Left cardiac atrium (tissue), 4 donors: ENCODE data around the gene CEACAM3. TPM values are rescaled to one million over a fixed set of nuclear protein-coding genes. Genes with fewer than 3 reads are reported as not detected.
A peak's percentile ranks its signal among the peaks of the same experiment; 100 is the strongest.
"Not testable (repeated sequence)": the region's sequence is repeated elsewhere in the genome, so short reads cannot be mapped to it uniquely, and the experiment has no call there.

Source experiments
- ATAC-seq, 2 donors: fragments of 200-7000 bp; cut with Tn5 transposase; one replicate each; pipeline ENCODE4 v1.9.1; 2020; ENCODE audit warnings: mild to moderate bottlenecking in 2 of 2, moderate library complexity in 2 of 2
- DNase-seq: peaks from one replicate; pipeline ENCODE4 v3.0.0-alpha.2; 2020
- intact Hi-C, 2 donors: fragments of 100-400 bp; cut with DNase I; formaldehyde crosslinking; loops; one replicate each; pipeline versions ENCODE4 v1.14.1 to v1.15.1; 2022 to 2023
- total RNA-seq, 2 donors: library from RNA; stranded (reverse); fragmentation: NEBNext Ultra II Directional; extraction: Animal tissue kit (Norgen Biotek cat#: 25700); gene quantifications; one replicate each; pipeline ENCODE4 v1.2.1, GENCODE V29; 2021
- donor health status: DM: no; HTN: yes; CAD: no.
- donor health status: DM: no; HTN: yes; CAD: no; lungs with severe emphysema.
- donor health status: DM: yes; HTN: yes; CAD: no.
- donor health status: Dilated cardiomyopathy.

The CEACAM3 gene
- total RNA-seq, 2 donors from 2014 or later = 0.29 to 0.60 TPM

GRCh38 chr19:41788518-41788917 lies 7.9 kb upstream of the CEACAM3 start:
- ATAC-seq, DNase-seq, intact Hi-C loops: not testable (repeated sequence)

GRCh38 chr19:41789053-41789452 lies 7.3 kb upstream of the CEACAM3 start:
- intact Hi-C loops, DNase-seq, ATAC-seq: not testable (repeated sequence)

- intact Hi-C loops = no loop called here
- peak; percentile 48 for DNase-seq
- peak in 1 of 2 donors; percentile 31 for ATAC-seq
Observed at GRCh38 chr19:41792513-41793413, 3.6 kb upstream of the CEACAM3 start.

DNA sequence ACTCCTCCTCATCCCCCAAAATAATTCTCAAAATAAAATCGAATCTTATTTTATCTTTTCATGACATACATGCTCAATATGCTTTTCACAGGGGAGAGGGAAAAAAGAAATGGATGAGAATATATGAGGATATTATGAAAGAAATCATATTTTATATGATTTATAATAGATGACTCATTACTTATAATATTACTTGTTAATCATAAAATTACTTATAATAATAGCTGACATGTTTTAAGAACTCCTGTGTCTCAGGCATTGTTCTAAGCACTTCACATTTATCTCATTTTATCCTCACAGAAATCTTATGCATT lies 3.0 kb upstream of the CEACAM3 start:
- intact Hi-C loops = no loop called here
- DNase-seq (no peak), ATAC-seq (no peak)

GRCh38 chr19:41795031-41795461 lies 1.3 kb upstream of the CEACAM3 start:
- intact Hi-C loops = no loop called here
- ATAC-seq = peak in 1 of 2 donors; percentile 73
- peak; percentile 26 for DNase-seq

GRCh38 chr19:41796901-41797300 lies 514 bp downstream of the CEACAM3 start:
- intact Hi-C loops = no loop called here
- DNase-seq (no peak), ATAC-seq (no peak)

DNA sequence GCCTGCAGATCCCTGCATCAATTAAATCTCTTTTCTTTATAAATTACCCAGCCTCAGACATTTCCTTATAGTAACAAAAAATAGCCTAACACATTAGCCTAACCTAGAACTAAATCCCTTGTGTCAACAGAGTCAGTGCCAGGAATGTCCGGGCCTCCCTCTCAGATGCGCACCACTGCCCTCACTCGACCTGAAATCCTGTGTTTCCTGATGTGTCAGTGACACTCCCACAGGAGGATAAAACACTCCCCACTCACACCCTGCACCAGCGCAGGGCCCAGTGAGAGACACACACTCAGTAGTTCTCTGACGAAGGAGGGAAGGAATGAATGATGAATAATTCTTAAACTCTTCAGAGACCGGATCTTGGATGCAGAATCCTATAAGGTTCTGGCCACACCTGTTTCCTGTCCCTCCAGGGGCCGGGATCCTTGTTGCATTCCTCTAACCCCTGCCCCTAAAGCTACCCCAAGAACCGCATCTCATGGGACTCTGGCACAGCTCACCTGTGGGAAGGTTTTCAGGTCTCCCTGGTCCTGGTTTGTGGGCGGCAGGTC lies 3.1 kb downstream of the CEACAM3 start:
- peak in 1 of 2 donors; percentile 79 for ATAC-seq
- intact Hi-C loops = no loop called here
- DNase-seq = no peak

DNA sequence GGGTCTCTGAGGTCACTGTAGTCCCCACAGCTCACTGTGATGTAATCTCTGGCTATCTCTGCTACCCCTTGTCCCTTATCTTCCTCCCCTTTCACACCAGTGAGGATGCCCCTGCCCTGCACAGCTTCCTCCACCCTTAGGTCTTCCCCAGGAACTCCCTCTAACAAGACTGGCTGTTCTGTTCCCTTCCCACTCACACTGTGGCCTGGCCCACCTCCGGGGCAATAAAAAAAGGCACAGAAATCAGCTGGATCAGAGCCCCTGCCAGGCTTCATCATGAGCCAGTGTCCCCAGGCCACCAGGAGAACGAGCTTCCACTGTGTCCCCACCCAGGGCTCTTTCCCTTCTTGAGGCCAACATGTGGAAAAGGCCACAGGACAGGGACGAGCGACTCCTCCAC lies 4.6 kb downstream of the CEACAM3 start:
- intact Hi-C loops = no loop called here
- ATAC-seq = no peak
- no peak for DNase-seq

DNA sequence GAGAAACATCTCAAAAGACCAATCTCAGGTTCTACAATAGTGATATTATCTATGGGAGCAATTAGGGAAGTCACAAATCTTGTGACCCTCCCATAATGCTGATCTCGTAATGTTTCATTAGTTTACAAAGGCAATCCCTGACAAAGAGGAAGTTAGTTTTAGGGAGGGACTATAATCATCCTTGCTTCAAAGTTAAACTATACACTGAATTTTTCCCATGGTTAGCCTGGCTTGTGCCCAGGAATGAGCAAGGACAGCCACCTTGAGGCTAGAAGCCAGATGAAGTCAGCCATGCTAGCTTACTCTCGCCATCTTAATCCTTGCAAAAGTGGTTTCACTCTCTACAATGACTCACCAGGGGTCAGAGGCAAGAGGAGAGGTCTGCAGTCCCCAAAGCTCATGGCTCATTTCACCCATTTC lies 5.4 kb downstream of the CEACAM3 start:
- ATAC-seq (peak; percentile 30 to 50), DNase-seq (no peak)
- intact Hi-C loops = no loop called here

DNA sequence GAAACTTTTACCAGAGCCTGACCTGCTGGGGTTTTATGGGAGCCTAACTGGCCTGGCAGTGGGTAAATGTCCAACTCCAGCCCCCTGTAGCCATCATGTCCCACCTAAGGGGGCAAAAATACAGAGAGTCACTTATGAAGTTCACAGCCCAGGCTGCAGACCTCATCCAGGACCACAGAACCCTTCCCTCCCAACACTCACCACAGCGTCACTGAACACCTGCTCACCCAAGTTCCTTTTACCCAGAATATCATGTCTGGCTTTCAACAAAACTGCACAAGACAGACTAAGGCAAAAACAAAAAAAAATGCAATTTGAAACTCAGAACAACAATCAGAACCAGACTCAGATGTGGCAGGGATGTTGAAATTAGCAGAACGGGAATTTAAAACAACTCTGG lies 6.4 kb downstream of the CEACAM3 start:
- ATAC-seq (no peak), DNase-seq (no peak)
- intact Hi-C loops = no loop called here

DNA sequence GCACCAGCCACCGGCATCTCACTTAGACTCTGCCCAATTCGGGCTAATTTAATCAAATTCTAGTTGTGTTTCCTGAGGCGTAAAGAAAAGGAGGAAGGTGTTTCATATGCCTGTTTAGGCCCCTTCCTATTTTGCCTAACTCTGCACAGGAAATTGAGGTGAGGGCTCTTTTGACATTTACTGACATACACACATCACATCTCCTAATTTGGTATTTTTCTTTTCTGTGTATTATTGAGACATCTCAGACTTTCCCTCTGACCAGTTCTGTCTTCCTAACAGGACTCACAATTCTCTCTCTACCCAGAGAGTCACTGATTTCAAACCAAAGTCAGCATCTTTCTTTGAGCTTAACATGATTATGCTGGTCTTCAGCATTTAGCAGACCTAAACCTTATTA lies 7.9 kb downstream of the CEACAM3 start:
- ATAC-seq = no peak
- DNase-seq = no peak
- intact Hi-C loops = no loop called here

GRCh38 chr19:41807176-41807575 lies 10.8 kb downstream of the CEACAM3 start:
- ATAC-seq = no peak
- no peak for DNase-seq
- intact Hi-C loops = no loop called here

DNA sequence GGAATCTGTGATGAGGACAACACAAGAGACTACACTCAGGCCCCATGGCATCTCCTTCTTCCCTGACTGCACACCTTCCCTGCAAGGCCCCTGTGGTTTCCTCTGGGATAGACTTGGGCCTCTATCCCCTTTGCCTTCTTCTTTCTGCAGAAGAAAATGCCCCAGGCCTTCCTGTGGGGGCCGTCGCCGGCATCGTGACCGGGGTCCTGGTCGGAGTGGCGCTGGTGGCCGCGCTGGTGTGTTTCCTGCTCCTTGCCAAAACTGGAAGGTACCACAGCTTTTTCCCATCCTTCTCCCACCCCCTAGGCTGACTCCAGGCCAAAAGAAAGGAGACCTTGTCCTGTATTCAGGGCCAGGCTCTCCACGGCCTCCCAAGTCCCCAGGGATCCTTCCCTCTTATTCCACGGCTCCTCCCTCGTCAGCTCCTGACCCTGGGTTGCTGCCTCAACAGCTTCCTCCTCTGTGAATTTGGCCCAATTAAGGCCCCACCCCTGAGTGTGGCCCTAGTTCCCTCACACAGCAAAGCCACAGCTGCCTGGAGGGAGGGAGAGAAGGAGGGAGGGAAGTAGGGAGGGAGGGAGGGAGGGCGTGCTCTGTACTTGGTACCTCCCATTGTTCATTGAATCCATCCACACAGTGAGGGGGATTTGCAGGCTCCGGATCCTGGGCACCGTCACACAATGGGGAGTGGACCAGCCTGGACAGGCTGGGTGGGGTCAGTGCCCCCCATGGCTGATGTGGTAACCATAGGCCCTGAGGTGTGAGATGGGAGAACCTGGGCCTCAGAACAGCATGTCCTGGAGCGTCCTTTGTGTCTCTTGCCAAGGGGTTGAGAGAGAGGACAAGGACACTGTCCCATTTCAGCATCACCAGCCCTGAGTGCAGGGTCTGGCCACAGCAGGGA lies 12.5 kb downstream of the CEACAM3 start:
- ATAC-seq = peak in 1 of 2 donors; percentile 68
- peak; percentile 46 for DNase-seq
- intact Hi-C loops = no loop called here

- intact Hi-C loops = no loop called here
- no peak for DNase-seq
- no peak for ATAC-seq
Observed at GRCh38 chr19:41810301-41810700, 13.9 kb downstream of the CEACAM3 start.

- peak; percentile 64 to 65 for ATAC-seq
- no peak for DNase-seq
- intact Hi-C loops = no loop called here
Observed at GRCh38 chr19:41811036-41811435, 14.6 kb downstream of the CEACAM3 start.

DNA sequence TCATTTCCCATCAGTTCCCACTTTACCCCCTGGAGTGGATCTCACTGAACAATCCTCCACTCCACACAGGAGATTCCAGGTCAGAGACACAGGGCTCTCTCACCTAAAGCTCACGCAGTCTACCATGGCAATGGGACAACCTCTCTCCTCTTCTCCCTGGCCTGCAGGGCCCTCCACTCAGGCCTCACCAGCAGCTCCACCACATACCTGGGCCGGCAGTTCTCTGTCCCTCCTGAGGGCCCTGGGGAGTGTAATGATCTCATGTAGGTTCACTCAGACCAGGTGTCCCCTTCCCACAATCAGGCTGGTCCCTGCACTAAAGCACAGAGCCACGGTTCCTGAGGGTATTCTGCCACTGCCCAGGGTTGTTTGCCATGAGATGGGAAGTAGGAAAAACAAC lies 15.6 kb downstream of the CEACAM3 start:
- intact Hi-C loops = no loop called here
- DNase-seq = no peak
- ATAC-seq = no peak

GRCh38 chr19:41813911-41814310 lies 17.5 kb downstream of the CEACAM3 start:
- intact Hi-C loops = no loop called here

DNA sequence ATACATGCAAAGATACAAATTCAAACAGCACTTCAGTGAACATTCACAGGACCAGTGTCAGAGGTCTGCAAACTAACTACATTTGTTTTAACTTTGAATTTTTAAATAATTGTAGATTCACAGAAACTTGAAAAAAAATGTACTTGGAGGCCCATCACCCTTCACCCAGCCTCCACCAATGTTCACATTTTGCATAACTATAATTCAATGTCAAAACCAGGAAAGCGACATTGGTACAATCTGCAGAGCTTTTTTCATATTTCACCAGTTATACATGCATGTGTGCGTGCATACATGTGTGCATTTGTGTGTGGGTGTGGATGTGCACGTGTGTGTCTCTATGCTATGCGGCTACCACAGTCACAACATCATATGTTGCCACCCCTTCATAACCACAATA lies 18.9 kb downstream of the CEACAM3 start:
- DNase-seq (no peak), ATAC-seq (no peak)
- intact Hi-C loops = no loop called here

More at GRCh38 chr19:41813911-41814310, 17.5 kb downstream of the CEACAM3 start:
- ATAC-seq = no peak
- DNase-seq = no peak

DNA sequence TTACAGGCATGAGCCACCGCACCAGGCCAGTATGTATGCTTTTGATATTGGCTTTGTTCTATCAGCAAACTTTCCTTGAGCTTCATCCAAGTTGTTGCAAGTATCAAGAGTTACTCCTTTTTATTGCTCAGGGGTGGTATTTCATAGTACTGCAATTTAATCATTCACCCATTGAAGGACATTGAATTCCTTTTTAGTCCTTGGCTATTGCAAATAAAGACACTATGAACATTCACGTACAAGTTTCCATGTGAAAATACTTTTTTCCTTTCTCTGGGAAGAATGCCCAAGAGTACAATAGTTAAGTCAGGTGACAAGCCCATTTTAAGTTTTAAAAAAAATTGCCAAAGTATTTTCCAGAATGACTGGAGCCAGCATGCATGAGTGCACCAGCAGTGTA lies 20.4 kb downstream of the CEACAM3 start:
- ATAC-seq (no peak), DNase-seq (no peak)
- intact Hi-C loops = no loop called here
